ENCODE results near the gene HMG20B.

GRCh38 chr19:3620817-3621547 is 48.2 kb downstream of the HMG20B start:
- TF ChIP-seq CTCF (IDR thresholded peaks at IDR 0.05 in 4 of 5, conservative IDR thresholded peaks at IDR 0.05 in 1 of 5) (no peak), POLR2A (IDR thresholded peaks at IDR 0.05) (no peak)
